ENCODE data around the gene SFXN5. TPM values are rescaled to one million over a fixed set of nuclear protein-coding genes. Genes with fewer than 3 reads are reported as not detected.
"Not testable (repeated sequence)": the region's sequence is repeated elsewhere in the genome, so short reads cannot be mapped to it uniquely, and the experiment has no call there.

Gene SFXN5, protein sequence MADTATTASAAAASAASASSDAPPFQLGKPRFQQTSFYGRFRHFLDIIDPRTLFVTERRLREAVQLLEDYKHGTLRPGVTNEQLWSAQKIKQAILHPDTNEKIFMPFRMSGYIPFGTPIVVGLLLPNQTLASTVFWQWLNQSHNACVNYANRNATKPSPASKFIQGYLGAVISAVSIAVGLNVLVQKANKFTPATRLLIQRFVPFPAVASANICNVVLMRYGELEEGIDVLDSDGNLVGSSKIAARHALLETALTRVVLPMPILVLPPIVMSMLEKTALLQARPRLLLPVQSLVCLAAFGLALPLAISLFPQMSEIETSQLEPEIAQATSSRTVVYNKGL
- total RNA-seq = 7.6 and 13.0 TPM in 2 replicates

- TF ChIP-seq, protein P1, sequence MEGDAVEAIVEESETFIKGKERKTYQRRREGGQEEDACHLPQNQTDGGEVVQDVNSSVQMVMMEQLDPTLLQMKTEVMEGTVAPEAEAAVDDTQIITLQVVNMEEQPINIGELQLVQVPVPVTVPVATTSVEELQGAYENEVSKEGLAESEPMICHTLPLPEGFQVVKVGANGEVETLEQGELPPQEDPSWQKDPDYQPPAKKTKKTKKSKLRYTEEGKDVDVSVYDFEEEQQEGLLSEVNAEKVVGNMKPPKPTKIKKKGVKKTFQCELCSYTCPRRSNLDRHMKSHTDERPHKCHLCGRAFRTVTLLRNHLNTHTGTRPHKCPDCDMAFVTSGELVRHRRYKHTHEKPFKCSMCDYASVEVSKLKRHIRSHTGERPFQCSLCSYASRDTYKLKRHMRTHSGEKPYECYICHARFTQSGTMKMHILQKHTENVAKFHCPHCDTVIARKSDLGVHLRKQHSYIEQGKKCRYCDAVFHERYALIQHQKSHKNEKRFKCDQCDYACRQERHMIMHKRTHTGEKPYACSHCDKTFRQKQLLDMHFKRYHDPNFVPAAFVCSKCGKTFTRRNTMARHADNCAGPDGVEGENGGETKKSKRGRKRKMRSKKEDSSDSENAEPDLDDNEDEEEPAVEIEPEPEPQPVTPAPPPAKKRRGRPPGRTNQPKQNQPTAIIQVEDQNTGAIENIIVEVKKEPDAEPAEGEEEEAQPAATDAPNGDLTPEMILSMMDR (IDR thresholded peaks at IDR 0.05; ENCODE audit: insufficient read depth, low read length, poor library complexity, severe bottlenecking) = no peak
- Histone ChIP-seq H3K27me3 (ENCODE audit: control insufficient read depth, insufficient read depth, low read length) (no peaks in the 10 kb centered on the region), H3K4me3 (ENCODE audit: low read depth, low read length) (peak within 1 kb of the TSS; percentile 60), H3K36me3 (ENCODE audit: control insufficient read depth, insufficient read depth, low read length) (peaks cover 1% of the 10 kb centered on the region)
- DNase-seq (ENCODE audit: low read depth) = no peak
Observed at GRCh38 chr2:73071360-73072128, at the start of gene SFXN5. SFXN5 (minus strand) TSS chr2:73071712; CDS start chr2:73071705, 7 bp downstream.

- not testable (repeated sequence) for H3K36me3 ChIP-seq (ENCODE audit: control insufficient read depth, insufficient read depth, low read length); DNase-seq (ENCODE audit: low read depth); H3K4me3 ChIP-seq (ENCODE audit: low read depth, low read length); H3K27me3 ChIP-seq (ENCODE audit: control insufficient read depth, insufficient read depth, low read length)
Observed at GRCh38 chr2:73119611-73120239, 48.2 kb upstream of the SFXN5 start.

GRCh38 chr2:73117441-73117840 lies 45.9 kb upstream of the SFXN5 start:
- TF ChIP-seq, protein P1 (IDR thresholded peaks at IDR 0.05; ENCODE audit: insufficient read depth, low read length, poor library complexity, severe bottlenecking) = no peak
- Histone ChIP-seq H3K27me3 (ENCODE audit: control insufficient read depth, insufficient read depth, low read length) (no peaks in the 10 kb centered on the region), H3K36me3 (ENCODE audit: control insufficient read depth, insufficient read depth, low read length) (no peaks in the 10 kb centered on the region), H3K4me3 (ENCODE audit: low read depth, low read length) (no peak overlapping the region)
- DNase-seq (ENCODE audit: low read depth) = no peak

GRCh38 chr2:73116182-73116960 lies 44.9 kb upstream of the SFXN5 start:
- Histone ChIP-seq H3K4me3 (ENCODE audit: low read depth, low read length) (no peak overlapping the region), H3K27me3 (ENCODE audit: control insufficient read depth, insufficient read depth, low read length) (no peaks in the 10 kb centered on the region), H3K36me3 (ENCODE audit: control insufficient read depth, insufficient read depth, low read length) (no peaks in the 10 kb centered on the region)
- no peak for DNase-seq (ENCODE audit: low read depth)
- TF ChIP-seq, protein P1 (IDR thresholded peaks at IDR 0.05; ENCODE audit: insufficient read depth, low read length, poor library complexity, severe bottlenecking) = no peak

- Histone ChIP-seq H3K4me3 (ENCODE audit: low read depth, low read length) (no peak overlapping the region), H3K27me3 (ENCODE audit: control insufficient read depth, insufficient read depth, low read length) (no peaks in the 10 kb centered on the region), H3K36me3 (ENCODE audit: control insufficient read depth, insufficient read depth, low read length) (no peaks in the 10 kb centered on the region)
- no peak for DNase-seq (ENCODE audit: low read depth)
- TF ChIP-seq, protein P1 (IDR thresholded peaks at IDR 0.05; ENCODE audit: insufficient read depth, low read length, poor library complexity, severe bottlenecking) = no peak
Observed at GRCh38 chr2:73114273-73114867, 42.9 kb upstream of the SFXN5 start.
